Measurements from ENCODE around the gene KCNA1.
"Not testable (repeated sequence)": the region's sequence is repeated elsewhere in the genome, so short reads cannot be mapped to it uniquely, and the experiment has no call there.

KCNA1 gene

DNA sequence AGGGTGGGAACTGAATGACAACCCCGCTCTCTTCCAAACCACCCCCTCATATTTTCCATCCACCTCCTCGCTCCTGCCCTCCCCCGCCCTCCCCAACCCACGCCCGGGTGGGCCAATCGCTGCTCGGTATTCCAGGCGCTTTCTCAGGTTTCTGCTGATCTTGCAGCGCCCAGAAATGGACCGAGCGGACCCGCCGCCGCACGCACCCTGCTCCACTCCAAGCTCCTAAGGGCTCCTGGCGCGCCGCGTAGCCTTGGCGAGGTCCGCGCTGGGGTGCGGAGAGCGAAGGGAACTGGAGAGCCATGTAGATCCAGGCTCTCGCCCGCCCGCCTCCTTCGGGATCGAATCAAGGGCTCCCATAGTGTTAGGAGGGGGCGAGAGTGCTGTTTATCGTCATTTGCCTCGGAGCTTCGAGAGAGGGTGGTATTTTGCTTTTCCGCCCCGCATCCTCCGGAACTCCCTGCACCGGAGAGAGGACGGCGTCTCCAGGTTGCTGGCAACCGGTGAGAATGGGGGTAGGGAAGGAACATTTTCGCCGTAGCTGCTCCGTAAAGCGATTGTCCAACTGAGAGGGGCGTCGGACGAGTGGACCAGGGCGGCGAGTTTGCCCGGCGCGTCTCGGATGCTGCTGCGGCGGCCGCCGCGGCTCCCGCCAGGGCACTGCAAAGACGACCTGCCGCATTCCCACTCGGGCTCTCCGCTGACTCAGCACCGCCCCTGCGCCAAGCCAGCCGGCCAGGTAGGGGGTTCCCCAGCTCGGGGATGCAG is at the start of gene KCNA1:
KCNA1 (plus strand) TSS at position 172 of the 768 bp plus-strand sequence. CDS start 1,474 bp downstream, outside the sequence.
- in situ Hi-C loops (cut with HindIII; ENCODE audit: low sequenced_read_pairs) = no loop called here

- in situ Hi-C loops (cut with HindIII; ENCODE audit: low sequenced_read_pairs) = no loop called here
These were observed 49.0 kb upstream of the KCNA1 start for GRCh38 chr12:4860741-4861140.

GRCh38 chr12:4862809-4863208 is 46.9 kb upstream of the KCNA1 start:
- in situ Hi-C loops (cut with HindIII; ENCODE audit: low sequenced_read_pairs) = no loop called here

GRCh38 chr12:4864575-4864974 is 45.1 kb upstream of the KCNA1 start:
- in situ Hi-C loops (cut with HindIII; ENCODE audit: low sequenced_read_pairs) = no loop called here

GRCh38 chr12:4865246-4865645 is 44.5 kb upstream of the KCNA1 start:
- in situ Hi-C loops (cut with HindIII; ENCODE audit: low sequenced_read_pairs) = no loop called here

- in situ Hi-C loops (cut with HindIII; ENCODE audit: low sequenced_read_pairs) = no loop called here
These were observed 43.4 kb upstream of the KCNA1 start for GRCh38 chr12:4866299-4866698.

GRCh38 chr12:4867384-4867783 is 42.3 kb upstream of the KCNA1 start:
- in situ Hi-C loops (cut with HindIII; ENCODE audit: low sequenced_read_pairs) = no loop called here

DNA sequence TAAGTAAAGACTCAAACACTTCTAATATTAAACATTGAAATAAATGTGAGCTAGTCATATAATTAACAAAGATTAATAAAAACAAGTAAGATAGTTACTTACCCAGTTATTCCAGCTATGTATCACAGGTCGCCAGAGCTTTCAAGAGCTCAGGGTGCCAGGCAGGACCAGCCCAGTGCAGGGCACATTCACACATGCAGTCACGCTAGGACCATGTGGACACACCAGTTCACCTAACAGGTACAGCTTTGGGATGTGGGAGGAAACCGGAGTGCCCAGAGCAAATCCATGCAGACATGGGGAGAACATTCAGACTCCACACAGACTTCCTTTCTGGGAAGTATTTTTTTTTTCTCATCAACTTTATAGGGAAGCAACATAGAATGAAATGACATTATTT is 39.3 kb upstream of the KCNA1 start:
- in situ Hi-C loops (cut with HindIII; ENCODE audit: low sequenced_read_pairs) = no loop called here

DNA sequence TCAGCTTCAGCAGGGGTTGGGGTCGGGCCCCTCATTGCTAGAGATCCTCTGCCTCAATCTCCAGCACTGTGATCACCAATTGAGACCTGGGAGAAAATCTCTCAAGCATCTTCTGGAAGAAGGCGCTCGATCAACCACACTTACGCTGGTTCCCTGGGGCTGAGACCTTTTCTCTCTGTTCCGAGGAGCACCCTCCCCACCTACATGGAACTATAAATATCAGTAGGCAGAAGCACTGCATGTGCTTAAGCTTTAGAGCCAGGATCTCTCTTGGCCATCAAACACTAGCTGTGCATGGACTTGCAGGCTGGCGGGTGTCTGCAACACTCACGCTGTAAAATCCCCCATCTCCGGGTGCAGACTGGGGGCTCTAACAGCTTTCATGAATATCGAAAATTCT is 38.2 kb upstream of the KCNA1 start:
- in situ Hi-C loops (cut with HindIII; ENCODE audit: low sequenced_read_pairs) = no loop called here

DNA sequence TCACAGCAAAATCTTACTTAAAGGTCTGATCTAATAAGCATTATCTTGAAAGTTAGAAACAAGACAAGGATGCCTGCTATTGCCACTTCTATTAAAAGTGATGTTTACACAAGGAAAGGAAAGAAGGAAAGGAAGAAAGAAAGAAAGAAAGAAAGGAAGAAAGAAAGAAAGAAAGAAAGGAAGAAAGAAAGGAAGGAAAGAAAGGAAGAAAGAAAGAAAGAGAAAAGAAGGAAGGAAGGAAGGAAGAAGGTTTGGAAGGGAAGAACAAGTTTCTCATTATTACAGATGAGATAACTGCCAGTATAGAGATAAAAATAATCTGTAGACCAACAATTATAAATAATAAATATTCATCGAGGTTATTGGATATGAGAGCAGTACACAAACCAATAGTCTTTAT is 35.8 kb upstream of the KCNA1 start:
- in situ Hi-C loops (cut with HindIII; ENCODE audit: low sequenced_read_pairs) = no loop called here

GRCh38 chr12:4874671-4875070 is 35.0 kb upstream of the KCNA1 start:
- in situ Hi-C loops (cut with HindIII; ENCODE audit: low sequenced_read_pairs) = no loop called here

- in situ Hi-C loops (cut with HindIII; ENCODE audit: low sequenced_read_pairs) = not testable (repeated sequence)
These were observed 30.2 kb upstream of the KCNA1 start for GRCh38 chr12:4879481-4879880.

- in situ Hi-C loops (cut with HindIII; ENCODE audit: low sequenced_read_pairs) = no loop called here
These were observed 28.2 kb upstream of the KCNA1 start for GRCh38 chr12:4881266-4882064.

DNA sequence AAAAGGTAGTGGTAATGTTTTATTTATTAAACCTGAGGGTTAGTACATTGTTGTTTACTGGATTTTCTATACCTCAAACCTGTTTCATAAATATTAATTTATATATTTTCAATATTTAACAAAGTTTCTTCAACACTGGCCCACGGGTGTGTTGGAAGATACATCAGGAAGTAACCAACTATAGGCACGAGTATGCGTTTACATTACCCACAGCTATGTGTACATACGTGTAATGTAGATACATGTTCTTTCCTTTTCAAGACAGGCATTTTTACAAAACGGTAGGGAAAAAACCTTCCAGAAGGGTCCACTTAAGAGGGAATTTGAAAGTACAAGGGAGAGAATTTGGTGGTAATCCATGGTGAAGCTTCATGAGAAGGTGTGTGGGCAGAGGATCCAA is 17.8 kb upstream of the KCNA1 start:
- in situ Hi-C loops (cut with HindIII; ENCODE audit: low sequenced_read_pairs) = no loop called here

DNA sequence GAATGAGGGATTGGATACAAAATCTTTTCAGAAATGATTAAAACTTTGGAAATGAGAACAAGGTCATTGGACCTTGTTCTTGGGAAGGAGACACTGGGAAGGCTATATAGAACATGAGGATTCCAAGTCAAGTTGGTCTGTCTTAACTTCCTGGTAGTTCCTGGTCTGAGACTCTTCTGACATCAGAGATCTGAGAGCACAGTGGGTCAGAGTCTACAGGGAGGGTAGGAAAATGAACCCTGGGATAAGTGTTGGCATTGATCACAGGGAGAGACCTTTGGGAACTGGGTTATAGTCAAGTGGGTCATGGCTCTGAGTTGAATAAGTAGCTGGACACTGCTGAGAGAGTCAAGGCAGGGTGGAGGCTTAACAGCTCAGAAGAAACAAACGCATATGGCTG is 17.3 kb upstream of the KCNA1 start:
- in situ Hi-C loops (cut with HindIII; ENCODE audit: low sequenced_read_pairs) = no loop called here

DNA sequence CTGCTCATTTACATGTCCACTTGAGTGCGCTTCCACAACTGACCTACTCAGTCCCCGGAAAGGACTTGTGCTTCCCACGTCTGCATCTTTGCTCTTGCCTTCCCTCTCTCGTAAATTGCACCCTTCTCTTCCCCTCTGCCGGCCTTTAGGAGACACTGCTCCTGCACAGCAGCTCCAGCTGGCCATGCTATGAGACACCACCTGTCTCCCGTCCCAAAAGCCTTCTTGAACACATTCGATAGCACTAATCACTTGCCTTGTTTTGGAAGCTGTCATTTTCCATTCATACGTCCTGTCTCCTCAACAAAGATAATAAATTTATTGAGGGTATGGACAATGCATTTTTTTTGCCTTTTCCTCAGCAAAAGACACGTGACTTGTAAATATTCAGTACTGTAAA is 15.7 kb upstream of the KCNA1 start:
- in situ Hi-C loops (cut with HindIII; ENCODE audit: low sequenced_read_pairs) = no loop called here

DNA sequence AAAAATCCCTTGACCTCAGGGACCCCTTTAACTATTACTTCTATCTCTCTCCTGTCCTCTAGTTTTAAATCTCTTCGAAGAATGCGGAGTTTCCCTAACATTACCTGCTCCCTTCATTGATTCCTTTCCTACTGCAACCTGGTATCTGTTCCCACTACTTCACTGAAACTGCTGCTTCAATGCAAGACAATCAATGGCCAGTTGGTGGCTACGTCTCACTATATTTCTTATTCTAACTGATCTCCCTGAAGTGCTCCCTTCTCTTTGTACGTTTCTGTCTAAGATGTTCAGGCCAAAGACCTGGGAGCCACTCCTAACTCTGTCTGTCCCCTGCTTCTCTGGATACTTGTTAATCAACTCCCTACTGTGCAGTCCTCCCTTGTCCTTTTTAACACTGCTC is 10.3 kb upstream of the KCNA1 start:
- in situ Hi-C loops (cut with HindIII; ENCODE audit: low sequenced_read_pairs) = no loop called here

DNA sequence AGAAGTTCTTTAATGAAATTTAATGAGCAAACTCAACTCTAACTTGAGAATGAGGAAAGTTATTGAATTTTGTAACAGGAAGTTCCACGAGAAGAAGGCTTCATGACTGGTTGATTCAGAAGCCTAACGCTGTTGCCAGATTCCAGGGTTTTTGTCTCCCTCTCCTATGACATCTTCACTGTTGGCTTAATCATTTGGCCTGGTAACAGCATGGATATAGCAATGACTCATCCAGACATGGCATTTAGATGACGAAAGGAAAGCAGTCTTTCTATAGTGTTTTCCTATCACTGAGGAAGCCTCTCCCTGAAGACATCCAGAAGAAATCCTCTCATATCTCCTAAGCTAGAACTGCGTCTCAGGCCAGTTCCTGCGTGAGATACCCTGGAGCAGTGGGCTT is 9.4 kb upstream of the KCNA1 start:
- in situ Hi-C loops (cut with HindIII; ENCODE audit: low sequenced_read_pairs) = no loop called here

DNA sequence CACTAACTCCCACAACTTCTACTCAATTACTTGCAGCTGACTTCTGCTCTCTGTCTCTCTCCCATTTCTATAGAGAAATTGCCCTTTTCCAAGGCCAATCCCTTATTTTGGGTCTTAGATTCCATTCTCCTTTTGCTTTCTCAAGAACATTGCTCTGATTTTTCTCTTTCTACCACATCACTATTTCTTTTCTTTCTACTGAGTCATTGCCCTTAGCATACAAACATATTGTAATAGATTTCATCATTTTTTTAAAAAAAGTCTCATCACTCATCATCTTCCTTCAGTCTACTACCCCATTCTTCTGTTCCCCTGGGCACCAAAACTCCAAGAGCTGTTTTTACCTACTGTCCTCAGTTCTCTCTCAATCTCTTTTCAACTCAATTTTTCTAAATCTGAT is 4.4 kb upstream of the KCNA1 start:
- in situ Hi-C loops (cut with HindIII; ENCODE audit: low sequenced_read_pairs) = no loop called here

DNA sequence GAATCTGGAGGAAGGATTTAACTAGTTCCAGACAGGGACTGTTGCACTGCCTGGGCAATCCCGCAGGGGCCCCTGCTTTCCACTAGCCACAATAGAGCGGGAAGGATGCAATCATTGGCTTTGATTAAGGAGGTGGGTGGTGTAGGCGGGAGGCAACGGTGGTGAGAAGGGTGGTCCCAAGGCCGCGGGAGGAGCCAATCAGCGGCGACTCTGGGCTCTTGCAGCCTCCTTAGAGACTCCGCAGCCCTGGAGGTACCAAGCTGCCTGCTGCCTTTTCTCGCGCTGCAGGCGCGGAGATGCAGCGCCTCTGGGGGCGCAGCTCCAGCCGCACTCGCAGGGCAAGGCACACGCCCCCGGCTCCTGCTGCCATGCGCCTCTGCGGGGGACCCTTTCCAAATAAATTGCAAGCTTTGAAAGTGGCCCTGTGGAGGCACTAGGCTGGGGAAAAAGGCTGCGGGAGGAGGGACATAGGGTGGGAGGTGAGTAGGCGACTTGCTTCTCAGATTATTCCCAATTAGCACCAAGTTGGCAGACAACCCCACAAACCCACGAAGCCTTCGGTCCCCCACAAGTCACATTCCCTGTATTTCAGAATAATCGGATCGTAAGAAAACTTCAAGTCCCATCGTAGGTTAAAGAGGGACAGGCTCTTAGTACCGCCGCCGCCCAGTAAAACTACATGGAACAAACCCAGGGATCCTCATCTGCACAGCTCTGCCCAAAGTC is 858 bp upstream of the KCNA1 start:
- in situ Hi-C loops (cut with HindIII; ENCODE audit: low sequenced_read_pairs) = no loop called here

- in situ Hi-C loops (cut with HindIII; ENCODE audit: low sequenced_read_pairs) = no loop called here
These were observed 333 bp upstream of the KCNA1 start for GRCh38 chr12:4909410-4909733.
